IPS-NIHi7 (cell line): ENCODE data around the gene CBX8.

Experiments used
- DNase-seq: peaks from one replicate; pipeline ENCODE4 v3.0.0; 2012; ENCODE audit warnings: mixed read lengths; ENCODE audit errors: extremely low spot score

The CBX8 gene

GRCh38 chr17:79792984-79793923 lies 3.6 kb downstream of the CBX8 start:
- no peak for DNase-seq

GRCh38 chr17:79792341-79792871 lies 4.5 kb downstream of the CBX8 start:
- no peak for DNase-seq

- no peak for DNase-seq
Measured at GRCh38 chr17:79791735-79792161, 5.1 kb downstream of the CBX8 start.

- no peak for DNase-seq
Measured at GRCh38 chr17:79790805-79791734, 5.8 kb downstream of the CBX8 start.

GRCh38 chr17:79789943-79790804 lies 6.7 kb downstream of the CBX8 start:
- DNase-seq: peak; percentile 79

- DNase-seq: peak; percentile 85
Measured at GRCh38 chr17:79788989-79789942, 7.6 kb downstream of the CBX8 start.

- DNase-seq: no peak
Measured at GRCh38 chr17:79788455-79788854, 8.4 kb downstream of the CBX8 start.

GRCh38 chr17:79786930-79787643 lies 9.8 kb downstream of the CBX8 start:
- DNase-seq: no peak

- DNase-seq: no peak
Measured at GRCh38 chr17:79785900-79786810, 10.7 kb downstream of the CBX8 start.

GRCh38 chr17:79785017-79785899 lies 11.6 kb downstream of the CBX8 start:
- no peak for DNase-seq

GRCh38 chr17:79784353-79785016 lies 12.4 kb downstream of the CBX8 start:
- no peak for DNase-seq

- DNase-seq: no peak
Measured at GRCh38 chr17:79783891-79784290, 13.0 kb downstream of the CBX8 start.

- no peak for DNase-seq
Measured at GRCh38 chr17:79781736-79782575, 14.9 kb downstream of the CBX8 start.

GRCh38 chr17:79781012-79781650 lies 15.7 kb downstream of the CBX8 start:
- no peak for DNase-seq

GRCh38 chr17:79779661-79780365 lies 17.1 kb downstream of the CBX8 start:
- DNase-seq: no peak
